Stimulated activated CD4-positive, alpha-beta T cell treated with anti-CD3 and anti-CD28 coated beads, Interleukin-2, amount 100 ng/mL, for 4 hours (primary cell): ENCODE data around the gene CARD14.
"Not testable (repeated sequence)": the region's sequence is repeated elsewhere in the genome, so short reads cannot be mapped to it uniquely, and the experiment has no call there.

Experiments used
- DNase-seq: peaks from one replicate; pipeline ENCODE4 v3.0.0-alpha.2; 2020; ENCODE audit warnings: low read depth

CARD14 gene

GRCh38 chr17:80253631-80254395, 84.0 kb downstream of the CARD14 start:
- DNase-seq: no peak

- DNase-seq: peak; percentile 61
Observed at GRCh38 chr17:80254396-80255251, 84.8 kb downstream of the CARD14 start.

- DNase-seq: no peak
Observed at GRCh38 chr17:80256034-80256350, 86.2 kb downstream of the CARD14 start.

DNA sequence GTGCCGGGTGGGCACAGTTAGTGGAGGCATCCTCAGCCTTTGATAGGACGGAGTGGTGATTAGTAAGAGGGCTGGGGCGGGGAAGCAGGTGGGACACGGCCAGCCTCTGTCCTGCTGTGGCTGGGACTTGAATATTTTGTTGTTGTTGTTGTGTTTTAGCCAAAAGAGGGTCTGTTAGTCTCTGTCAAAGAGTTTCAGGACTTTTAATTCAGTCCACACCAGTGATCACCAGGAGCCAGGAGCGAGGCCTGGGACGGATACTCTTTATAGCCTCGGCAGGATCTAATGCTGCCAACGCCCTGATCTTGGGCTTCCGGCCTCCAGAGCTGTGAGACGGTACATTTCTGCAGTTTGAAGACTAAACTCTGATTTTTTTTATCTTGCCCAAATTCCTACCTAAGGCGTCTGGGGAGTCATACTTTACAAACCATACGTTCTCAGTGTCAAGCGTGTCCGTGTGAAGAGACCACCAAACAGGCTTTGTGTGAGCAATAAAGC, 87.9 kb downstream of the CARD14 start:
- no peak for DNase-seq

GRCh38 chr17:80258296-80258695, 88.5 kb downstream of the CARD14 start:
- not testable (repeated sequence) for DNase-seq
